ENCODE data around the gene ZNF155. TPM values are rescaled to one million over a fixed set of nuclear protein-coding genes. Genes with fewer than 3 reads are reported as not detected.

The ZNF155 gene
- total RNA-seq, 3 donors from 2014 or later (not counting 1 experiment from before 2014, with no cell fraction given), result 5.1 to 8.5 (median 6.5) TPM

DNA sequence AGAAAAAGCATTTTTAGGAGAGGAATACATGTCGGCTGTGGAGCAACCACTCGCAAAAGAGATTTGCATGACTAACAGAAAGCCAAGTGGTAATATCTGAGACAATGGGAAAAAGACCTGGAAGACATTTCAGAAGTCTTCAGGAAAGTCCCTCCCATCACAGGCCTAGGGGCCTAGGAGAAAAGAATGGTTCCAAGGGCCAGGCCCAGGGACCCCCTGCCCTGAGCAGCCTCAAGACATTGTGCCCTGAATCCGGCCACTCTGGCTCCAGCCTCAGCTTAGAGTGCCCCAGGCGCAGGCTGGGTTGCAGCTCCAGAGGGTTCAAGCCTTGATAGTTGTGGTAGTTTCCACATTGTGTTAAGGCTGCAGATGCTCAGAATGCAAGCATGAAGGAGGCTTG lies 23.6 kb upstream of the ZNF155 start:
- H3K4me3 Mint-ChIP-seq, result no peak overlapping the region
- no peaks in the 10 kb centered on the region for H3K27me3 Mint-ChIP-seq (ENCODE audit: low read depth in 2 of 2)
- peaks cover 15 to 28% of the 10 kb centered on the region in 2 donors for H3K9me3 Mint-ChIP-seq
- peaks cover 4% of the 10 kb centered on the region for H3K36me3 ChIP-seq (ENCODE audit: control insufficient read depth, insufficient read depth, low read length)
- peaks cover 31% of the 10 kb centered on the region for H3K9me3 ChIP-seq (ENCODE audit: control insufficient read depth, insufficient read depth, low read length)
- ATAC-seq (no peak), DNase-seq (no peak)
- TF ChIP-seq, protein P1, sequence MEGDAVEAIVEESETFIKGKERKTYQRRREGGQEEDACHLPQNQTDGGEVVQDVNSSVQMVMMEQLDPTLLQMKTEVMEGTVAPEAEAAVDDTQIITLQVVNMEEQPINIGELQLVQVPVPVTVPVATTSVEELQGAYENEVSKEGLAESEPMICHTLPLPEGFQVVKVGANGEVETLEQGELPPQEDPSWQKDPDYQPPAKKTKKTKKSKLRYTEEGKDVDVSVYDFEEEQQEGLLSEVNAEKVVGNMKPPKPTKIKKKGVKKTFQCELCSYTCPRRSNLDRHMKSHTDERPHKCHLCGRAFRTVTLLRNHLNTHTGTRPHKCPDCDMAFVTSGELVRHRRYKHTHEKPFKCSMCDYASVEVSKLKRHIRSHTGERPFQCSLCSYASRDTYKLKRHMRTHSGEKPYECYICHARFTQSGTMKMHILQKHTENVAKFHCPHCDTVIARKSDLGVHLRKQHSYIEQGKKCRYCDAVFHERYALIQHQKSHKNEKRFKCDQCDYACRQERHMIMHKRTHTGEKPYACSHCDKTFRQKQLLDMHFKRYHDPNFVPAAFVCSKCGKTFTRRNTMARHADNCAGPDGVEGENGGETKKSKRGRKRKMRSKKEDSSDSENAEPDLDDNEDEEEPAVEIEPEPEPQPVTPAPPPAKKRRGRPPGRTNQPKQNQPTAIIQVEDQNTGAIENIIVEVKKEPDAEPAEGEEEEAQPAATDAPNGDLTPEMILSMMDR (IDR thresholded peaks at IDR 0.05), result no peak
- intact Hi-C loops (cut with micrococcal nuclease), result no loop called here
- H3K27me3 ChIP-seq (ENCODE audit: control insufficient read depth, insufficient read depth, low read length), result no peaks in the 10 kb centered on the region
- no peaks in the 10 kb centered on the region for H3K4me1 Mint-ChIP-seq
- peaks cover 65% of the 10 kb centered on the region for H3K36me3 Mint-ChIP-seq
- H3K27ac Mint-ChIP-seq, result no peak overlapping the region
- no peak overlapping the region for H3K27ac ChIP-seq (ENCODE audit: low read length)
- no peaks in the 10 kb centered on the region for H3K4me1 ChIP-seq (ENCODE audit: control insufficient read depth, insufficient read depth, low read length)
- WGBS (ENCODE audit: insufficient coverage), result 69% methylated on average over 4 of the region's 4 CpGs
- no peak overlapping the region for H3K4me3 ChIP-seq (ENCODE audit: low read length)

- ATAC-seq, result no peak
- Histone ChIP-seq H3K27ac (ENCODE audit: low read length) (no peak overlapping the region), H3K4me3 (ENCODE audit: low read length) (no peak overlapping the region), H3K9me3 (ENCODE audit: control insufficient read depth, insufficient read depth, low read length) (peaks cover 51% of the 10 kb centered on the region), H3K4me1 (ENCODE audit: control insufficient read depth, insufficient read depth, low read length) (no peaks in the 10 kb centered on the region), H3K27me3 (ENCODE audit: control insufficient read depth, insufficient read depth, low read length) (no peaks in the 10 kb centered on the region), H3K36me3 (ENCODE audit: control insufficient read depth, insufficient read depth, low read length) (peaks cover 19% of the 10 kb centered on the region)
- Mint-ChIP-seq H3K27ac (no peak overlapping the region), H3K4me3 (no peak overlapping the region), H3K4me1 (no peaks in the 10 kb centered on the region), H3K36me3 (peaks cover 76% of the 10 kb centered on the region), H3K9me3 (peaks cover 19 to 39% of the 10 kb centered on the region in 2 donors), H3K27me3 (ENCODE audit: low read depth in 2 of 2) (no peaks in the 10 kb centered on the region)
- intact Hi-C loops (cut with micrococcal nuclease), result no loop called here
- TF ChIP-seq, protein P1 (IDR thresholded peaks at IDR 0.05), result no peak
- no peak for DNase-seq
- 94% methylated on average over 3 of the region's 3 CpGs for WGBS (ENCODE audit: insufficient coverage)
These were observed 17.8 kb upstream of the ZNF155 start for GRCh38 chr19:43966079-43966694.

GRCh38 chr19:43976732-43977131 lies 7.3 kb upstream of the ZNF155 start:
- no peaks in the 10 kb centered on the region for H3K4me1 ChIP-seq (ENCODE audit: control insufficient read depth, insufficient read depth, low read length)
- peaks cover 13% of the 10 kb centered on the region for H3K9me3 ChIP-seq (ENCODE audit: control insufficient read depth, insufficient read depth, low read length)
- Mint-ChIP-seq H3K4me1 (no peaks in the 10 kb centered on the region), H3K27me3 (ENCODE audit: low read depth in 2 of 2) (no peaks in the 10 kb centered on the region), H3K36me3 (peaks cover 48% of the 10 kb centered on the region), H3K9me3 (peaks cover 17 to 20% of the 10 kb centered on the region in 2 donors), H3K4me3 (no peak overlapping the region), H3K27ac (no peak overlapping the region)
- H3K27ac ChIP-seq (ENCODE audit: low read length), result no peak overlapping the region
- DNase-seq (no peak), ATAC-seq (no peak)
- intact Hi-C loops (cut with micrococcal nuclease), result no loop called here
- no peaks in the 10 kb centered on the region for H3K27me3 ChIP-seq (ENCODE audit: control insufficient read depth, insufficient read depth, low read length)
- TF ChIP-seq, protein P1 (IDR thresholded peaks at IDR 0.05), result no peak
- no peak overlapping the region for H3K4me3 ChIP-seq (ENCODE audit: low read length)
- H3K36me3 ChIP-seq (ENCODE audit: control insufficient read depth, insufficient read depth, low read length), result no peaks in the 10 kb centered on the region
- no CpG with 5 or more reads among the region's 1 CpG for WGBS (ENCODE audit: insufficient coverage)

DNA sequence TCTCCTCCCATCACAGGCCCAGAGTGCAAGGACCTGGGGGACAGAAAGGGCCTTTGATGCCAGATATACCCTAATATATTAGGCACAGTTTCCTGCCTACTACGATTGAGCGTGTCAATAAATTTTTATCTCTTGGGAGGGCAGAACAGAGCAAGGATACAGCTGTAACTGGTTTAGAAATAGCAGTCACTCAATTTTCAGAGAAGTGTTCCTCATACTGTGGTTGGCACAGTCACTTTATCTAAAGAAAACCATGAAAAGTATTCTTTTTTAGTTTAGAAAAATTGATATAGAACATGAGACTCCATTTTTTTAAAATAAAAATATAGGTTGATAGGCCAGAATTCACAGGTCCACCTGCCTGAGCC lies 460 bp upstream of the ZNF155 start:
- Mint-ChIP-seq H3K9me3 (peaks cover 0 to 1% of the 10 kb centered on the region in 2 donors), H3K4me1 (peaks cover 0 to 5% of the 10 kb centered on the region in 2 donors), H3K27me3 (ENCODE audit: low read depth in 2 of 2) (no peaks in the 10 kb centered on the region), H3K4me3 (peak overlapping the region; percentile 80), H3K27ac (peak overlapping the region; percentile 63 to 90), H3K36me3 (peaks cover 7% of the 10 kb centered on the region)
- Histone ChIP-seq H3K36me3 (ENCODE audit: control insufficient read depth, insufficient read depth, low read length) (peaks cover 3% of the 10 kb centered on the region), H3K27me3 (ENCODE audit: control insufficient read depth, insufficient read depth, low read length) (no peaks in the 10 kb centered on the region), H3K4me3 (ENCODE audit: low read length) (peak overlapping the region; percentile 75), H3K27ac (ENCODE audit: low read length) (peak overlapping the region; percentile 49), H3K4me1 (ENCODE audit: control insufficient read depth, insufficient read depth, low read length) (peaks cover 9% of the 10 kb centered on the region), H3K9me3 (ENCODE audit: control insufficient read depth, insufficient read depth, low read length) (no peaks in the 10 kb centered on the region)
- DNase-seq (no peak), ATAC-seq (peak in 2 of 3 donors; percentile 3 to 9)
- 71% methylated on average over 2 of the region's 2 CpGs for WGBS (ENCODE audit: insufficient coverage)
- intact Hi-C loops (cut with micrococcal nuclease), result no loop called here
- TF ChIP-seq, protein P1 (IDR thresholded peaks at IDR 0.05), result no peak
